Mesenchymal stem cell (in vitro differentiated cells and primary cell): Measurements from ENCODE around the gene GLB1L3.

Experiments used
- DNase-seq: peaks from one replicate; pipeline ENCODE4 v3.0.0-alpha.2; 2013
- H2AFZ ChIP-seq: one replicate; pipeline ENCODE4 v1.6.1; 2013; ENCODE audit warnings: low read depth, mild to moderate bottlenecking, control low read depth, inconsistent platforms, low read length, moderate library complexity
- H2AK5ac ChIP-seq: 2 replicates; pipeline ENCODE4 v1.6.1; 2013; ENCODE audit warnings: low read length, moderate library complexity, mild to moderate bottlenecking, inconsistent platforms; ENCODE audit not compliant: severe bottlenecking
- H2BK120ac ChIP-seq: one replicate; pipeline ENCODE4 v1.6.1; 2013; ENCODE audit warnings: low read depth, mild to moderate bottlenecking, inconsistent platforms, low read length, moderate library complexity
- H2BK12ac ChIP-seq, 2 experiments: one replicate each; pipeline ENCODE4 v1.6.1; 2013; ENCODE audit warnings: inconsistent platforms in 2 of 2, low read length in 2 of 2, mild to moderate bottlenecking in 2 of 2, moderate library complexity in 2 of 2, control low read depth in 1 of 2
- H2BK15ac ChIP-seq: one replicate; pipeline ENCODE4 v1.6.1; 2013; ENCODE audit warnings: mild to moderate bottlenecking, low read depth, inconsistent platforms; ENCODE audit not compliant: poor library complexity, severe bottlenecking
- H2BK5ac ChIP-seq: 2 replicates; pipeline ENCODE4 v1.6.1; 2013; ENCODE audit warnings: low read depth, mild to moderate bottlenecking, low read length, control low read depth, inconsistent platforms; ENCODE audit not compliant: poor library complexity, severe bottlenecking
- H3K14ac ChIP-seq, 2 experiments: one replicate each; pipeline ENCODE4 v1.6.1; 2013; ENCODE audit warnings: inconsistent platforms in 2 of 2, low read length in 2 of 2, control low read depth in 1 of 2, mild to moderate bottlenecking in 1 of 2, moderate library complexity in 1 of 2
- H3K18ac ChIP-seq, 2 experiments: one replicate each; pipeline ENCODE4 v1.6.1; 2013; ENCODE audit warnings: inconsistent platforms in 2 of 2, low read length in 2 of 2, control low read depth in 1 of 2, low read depth in 1 of 2, mild to moderate bottlenecking in 1 of 2
- H3K23ac ChIP-seq, 2 experiments: one replicate each; pipeline ENCODE4 v1.6.1; 2013; ENCODE audit warnings: inconsistent platforms in 2 of 2, low read length in 2 of 2, mild to moderate bottlenecking in 2 of 2, moderate library complexity in 2 of 2, control low read depth in 1 of 2
- H3K27ac ChIP-seq: 2 replicates; pipeline ENCODE4 v1.5.1; 2013; ENCODE audit warnings: mild to moderate bottlenecking, moderate library complexity, low read length, control low read depth, inconsistent platforms; ENCODE audit not compliant: poor library complexity, severe bottlenecking
- H3K27me3 ChIP-seq, 2 experiments: 2 replicates each; pipeline versions ENCODE4 v1.6.1 to v1.7.0; 2013; ENCODE audit warnings: low read length in 2 of 2, mild to moderate bottlenecking in 2 of 2, moderate library complexity in 2 of 2, control low read depth in 1 of 2, inconsistent platforms in 1 of 2; ENCODE audit not compliant: control insufficient read depth in 1 of 2, insufficient read depth in 1 of 2
- H3K36me3 ChIP-seq, 2 experiments: 2 replicates each; pipeline versions ENCODE4 v1.6.1 to v1.7.0; 2013; ENCODE audit warnings: low read length in 2 of 2, control low read depth in 1 of 2, inconsistent platforms in 1 of 2, low read depth in 1 of 2, mild to moderate bottlenecking in 1 of 2; ENCODE audit not compliant: insufficient read depth in 2 of 2, control insufficient read depth in 1 of 2
- H3K4ac ChIP-seq, 2 experiments: one replicate each; pipeline ENCODE4 v1.6.1; 2013; ENCODE audit warnings: inconsistent platforms in 2 of 2, low read length in 2 of 2, mild to moderate bottlenecking in 2 of 2, moderate library complexity in 2 of 2, control low read depth in 1 of 2, low read depth in 1 of 2
- H3K4me1 ChIP-seq: 2 replicates; pipeline ENCODE4 v1.6.1; 2013; ENCODE audit warnings: low read depth, low read length, control low read depth; ENCODE audit not compliant: control insufficient read depth, insufficient read depth
- H3K4me2 ChIP-seq: 2 replicates; pipeline ENCODE4 v1.6.1; 2013; ENCODE audit warnings: low read length, mild to moderate bottlenecking, inconsistent platforms; ENCODE audit not compliant: poor library complexity, severe bottlenecking
- H3K4me3 ChIP-seq, 2 experiments: 2 replicates each; pipeline versions ENCODE4 v1.5.1 to v1.7.0; 2013; ENCODE audit warnings: low read length in 2 of 2, mild to moderate bottlenecking in 2 of 2, control low read depth in 1 of 2, low read depth in 1 of 2; ENCODE audit not compliant: insufficient read depth in 1 of 2
- H3K79me1 ChIP-seq: replicated peaks from 2 replicates; pipeline ENCODE4 v1.6.1; 2013; ENCODE audit warnings: mild to moderate bottlenecking, control low read depth, low read length, inconsistent platforms; ENCODE audit not compliant: poor library complexity, severe bottlenecking
- H3K9ac ChIP-seq: 2 replicates; pipeline ENCODE4 v1.7.0; 2013; ENCODE audit warnings: mild to moderate bottlenecking, low read length, moderate library complexity
- H3K9me3 ChIP-seq: 2 replicates; pipeline ENCODE4 v1.7.0; 2013; ENCODE audit warnings: mild to moderate bottlenecking, low read length; ENCODE audit not compliant: control insufficient read depth
- H4K8ac ChIP-seq: one replicate; pipeline ENCODE4 v1.6.1; 2013; ENCODE audit warnings: inconsistent platforms, mild to moderate bottlenecking, low read length, moderate library complexity
- H4K91ac ChIP-seq: one replicate; pipeline ENCODE4 v1.6.1; 2013; ENCODE audit warnings: mild to moderate bottlenecking, low read length, inconsistent platforms
- WGBS: methylation state at CpG from one replicate; pipeline ENCODE4 v1.1.7; 2013; ENCODE audit warnings: mixed read lengths; 5-methylcytosine and 5-hydroxymethylcytosine counted together

GLB1L3 gene

DNA sequence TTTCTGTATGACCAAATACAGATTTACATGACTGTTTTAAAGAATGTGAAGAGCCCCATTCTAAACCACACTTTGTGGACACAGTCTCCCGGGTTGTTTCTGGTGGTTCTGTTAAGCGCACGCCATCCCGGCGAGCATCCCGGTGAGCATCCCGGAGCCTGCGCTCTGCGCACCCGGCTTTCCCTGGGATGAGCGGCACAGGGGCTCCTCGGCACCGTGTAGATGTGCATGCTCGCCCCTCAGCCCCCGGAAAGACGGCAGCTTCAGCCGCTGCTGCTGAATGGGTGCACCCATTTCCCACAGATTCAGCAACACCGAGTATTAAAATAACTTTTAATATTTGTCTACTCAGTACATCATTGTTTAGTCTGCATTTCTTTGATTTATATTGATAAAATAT is 91.6 kb downstream of the GLB1L3 start:
- H3K4me2 ChIP-seq = no peak overlapping the region
- no peak for DNase-seq
- no peak overlapping the region for H3K4me3 ChIP-seq
- peaks cover 0 to 15% of the 10 kb centered on the region in 2 experiments for H3K27me3 ChIP-seq
- no peak overlapping the region for H3K9ac ChIP-seq
- no peak overlapping the region for H2AK5ac ChIP-seq
- no peak overlapping the region for H4K91ac ChIP-seq
- H3K27ac ChIP-seq = no peak overlapping the region
- no peaks in the 10 kb centered on the region for H3K79me1 ChIP-seq
- no peak overlapping the region for H3K23ac ChIP-seq
- H3K18ac ChIP-seq = no peak overlapping the region
- H3K4me1 ChIP-seq = no peaks in the 10 kb centered on the region
- H3K9me3 ChIP-seq = no peaks in the 10 kb centered on the region
- peaks cover 0 to 3% of the 10 kb centered on the region in 2 experiments for H3K36me3 ChIP-seq
- no peak overlapping the region for H2BK12ac ChIP-seq
- WGBS = 86% methylated on average over 17 of the region's 18 CpGs
- H3K14ac ChIP-seq = no peak overlapping the region
- no peak overlapping the region for H2BK120ac ChIP-seq
- no peak overlapping the region for H2BK5ac ChIP-seq
- H2AFZ ChIP-seq = no peak overlapping the region
- no peak overlapping the region for H2BK15ac ChIP-seq
- H3K4ac ChIP-seq = no peak overlapping the region
- no peak overlapping the region for H4K8ac ChIP-seq
